ENCODE measurements around the gene HOXA10.

GRCh38 chr7:27154901-27155815 is 19.0 kb downstream of the HOXA10 start:
- TF ChIP-seq CTCF (conservative IDR thresholded peaks at IDR 0.05; ENCODE audit: low read depth, low read length) (no peak), EZH2 (IDR thresholded peaks at IDR 0.05; ENCODE audit: borderline replicate concordance, low read depth, low read length, poor library complexity, severe bottlenecking) (peak; percentile 94)
